ENCODE measurements around the gene RGS8.

Gene RGS8, protein sequence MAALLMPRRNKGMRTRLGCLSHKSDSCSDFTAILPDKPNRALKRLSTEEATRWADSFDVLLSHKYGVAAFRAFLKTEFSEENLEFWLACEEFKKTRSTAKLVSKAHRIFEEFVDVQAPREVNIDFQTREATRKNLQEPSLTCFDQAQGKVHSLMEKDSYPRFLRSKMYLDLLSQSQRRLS

DNA sequence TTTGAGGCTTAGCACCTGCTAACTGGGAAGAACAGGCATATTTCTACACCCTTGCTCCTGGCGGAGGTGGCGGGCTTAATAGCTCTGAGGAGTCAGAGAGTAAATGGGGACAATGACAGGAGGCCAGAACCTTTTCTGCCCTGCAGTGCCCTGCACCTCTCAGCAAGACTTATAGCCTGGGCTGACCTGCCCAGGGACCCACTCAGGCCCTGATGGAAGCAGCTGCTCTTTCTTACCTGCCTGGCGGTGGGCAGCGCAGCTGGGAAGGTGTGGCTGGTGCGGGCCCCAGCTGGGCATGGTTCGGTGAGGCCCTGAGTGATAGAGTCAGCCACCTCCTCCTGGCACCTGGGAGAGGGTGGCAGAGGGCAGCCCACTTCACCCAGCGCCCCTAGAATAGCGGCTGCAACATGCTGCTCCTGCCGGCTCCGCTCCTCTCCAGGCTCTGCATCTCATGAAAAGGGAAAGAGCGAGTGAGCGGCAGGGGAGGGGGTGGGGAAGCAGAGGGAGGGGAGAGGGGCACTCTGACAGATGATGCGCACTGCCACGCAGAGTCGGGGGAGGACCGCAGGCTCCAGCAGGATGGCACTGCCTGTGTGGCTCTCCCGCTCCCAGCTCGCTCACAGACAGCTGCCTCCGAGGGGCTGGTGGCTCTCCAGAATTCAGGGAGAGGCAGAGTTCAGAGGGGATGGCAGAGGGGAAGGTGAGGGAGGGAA, at the start of gene RGS8:
RGS8 (minus strand) TSS at position 472 of the 713 bp plus-strand sequence. CDS start 14,938 bp downstream, outside the sequence.
- Mint-ChIP-seq H3K4me3 (no peak within 1 kb of the TSS), H3K27ac (no peak within 1 kb of the TSS), H3K4me1 (peaks cover 1% of the 10 kb centered on the region), H3K27me3 (no peaks in the 10 kb centered on the region), H3K9me3 (no peaks in the 10 kb centered on the region), H3K36me3 (no peaks in the 10 kb centered on the region)
- no peak for ATAC-seq

DNA sequence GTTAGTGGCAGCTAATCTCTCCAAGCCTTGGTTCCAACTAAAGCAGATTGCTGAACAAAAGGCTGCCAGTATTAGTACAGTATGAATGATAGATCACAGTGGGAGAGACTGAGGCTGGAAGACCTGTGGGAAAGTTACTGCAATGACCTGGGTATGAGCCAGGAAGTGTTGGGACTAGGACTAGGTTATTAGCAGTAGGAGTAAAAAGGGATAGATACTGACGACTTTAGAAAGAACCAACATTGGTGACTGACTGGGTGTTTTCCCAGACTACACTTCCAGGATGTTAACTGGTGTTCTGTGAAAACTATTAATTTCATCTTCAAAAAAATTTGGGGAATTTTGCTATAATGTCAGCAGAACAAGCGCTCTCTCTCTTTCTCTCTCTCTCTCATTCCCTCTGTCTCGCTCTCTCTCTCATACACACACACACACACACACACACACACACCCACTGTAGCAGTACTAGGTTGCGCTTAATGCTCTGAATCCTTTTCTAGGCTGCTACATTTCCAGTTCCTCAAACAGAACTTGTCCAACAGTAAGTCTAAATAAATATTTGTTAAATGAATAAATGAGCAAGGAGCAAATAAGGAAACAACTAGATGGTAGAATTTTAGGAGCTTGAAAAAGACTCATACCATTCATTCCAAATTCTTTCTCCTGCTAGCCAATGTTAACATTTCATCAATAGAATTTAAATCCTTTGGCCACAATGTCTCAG, 47.6 kb upstream of the RGS8 start:
- Mint-ChIP-seq H3K36me3 (no peaks in the 10 kb centered on the region), H3K27me3 (no peaks in the 10 kb centered on the region), H3K9me3 (peaks cover 1% of the 10 kb centered on the region), H3K27ac (no peak overlapping the region), H3K4me1 (no peaks in the 10 kb centered on the region), H3K4me3 (no peak overlapping the region)
- ATAC-seq, result no peak

DNA sequence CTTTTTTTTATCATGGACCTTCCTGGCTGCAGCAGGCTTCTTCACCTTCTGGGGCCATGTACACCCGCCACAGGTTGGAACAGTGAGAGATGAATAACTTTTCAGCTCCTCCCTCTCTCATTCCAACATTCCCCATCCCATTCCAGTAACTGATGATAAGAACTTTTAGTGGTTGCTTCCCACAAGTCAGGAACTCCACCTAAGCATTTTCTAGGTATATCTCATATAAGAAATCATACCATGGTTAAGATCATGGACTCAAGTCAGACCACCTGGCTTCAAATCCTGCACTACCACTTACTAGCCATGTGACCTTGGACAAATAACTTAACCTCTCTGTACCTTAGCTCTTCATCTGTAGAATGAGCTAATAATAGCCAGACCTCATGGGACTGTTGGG, 42.5 kb upstream of the RGS8 start:
- no peak for ATAC-seq
- Mint-ChIP-seq H3K4me1 (no peaks in the 10 kb centered on the region), H3K36me3 (no peaks in the 10 kb centered on the region), H3K9me3 (no peaks in the 10 kb centered on the region), H3K4me3 (no peak overlapping the region), H3K27me3 (no peaks in the 10 kb centered on the region), H3K27ac (no peak overlapping the region)

DNA sequence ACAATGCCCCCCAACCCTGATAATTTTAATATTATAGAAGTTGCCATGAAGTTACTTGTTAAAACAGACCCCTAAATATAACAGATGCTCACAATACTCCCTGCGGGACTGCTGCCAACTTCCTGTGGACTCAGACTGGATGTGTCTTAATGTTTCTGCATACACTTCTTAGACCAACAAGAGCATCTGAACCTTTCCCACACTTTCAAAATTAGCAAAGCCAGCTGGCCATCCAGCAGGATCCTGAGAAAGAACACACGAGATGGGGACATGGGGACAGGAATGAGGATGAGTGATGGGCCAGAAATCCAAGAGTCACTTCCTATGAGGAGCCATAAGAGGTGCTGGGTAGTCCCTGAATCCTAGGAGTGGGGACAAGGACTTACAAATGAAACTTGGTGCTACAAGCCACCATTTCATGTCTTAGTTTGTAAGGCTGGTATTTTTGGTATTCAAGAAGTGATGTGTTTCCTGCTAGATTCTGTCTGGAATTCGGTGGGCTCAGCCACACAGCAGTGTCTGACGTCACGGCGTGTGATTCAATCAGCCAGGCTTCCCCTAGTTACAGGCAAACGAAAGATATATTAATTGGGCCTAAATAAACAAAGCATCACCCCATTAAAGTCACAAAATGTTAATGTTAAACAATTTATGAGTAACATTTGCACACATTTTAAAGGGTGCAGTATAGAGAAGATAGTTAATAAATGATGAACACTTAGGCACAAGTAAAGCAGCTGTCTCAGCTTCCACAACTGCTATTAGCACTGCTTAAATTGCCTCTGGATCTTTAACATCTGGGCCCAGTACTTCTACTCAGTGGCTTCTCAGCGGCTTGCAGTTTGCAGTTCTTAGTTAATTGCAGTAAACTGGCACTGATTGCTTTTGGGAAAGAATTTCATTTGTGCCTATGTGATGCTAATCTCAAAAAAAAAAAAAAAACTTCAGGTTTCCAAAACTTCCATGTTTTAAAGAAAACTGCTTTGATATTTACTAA, 41.2 kb upstream of the RGS8 start:
- no peaks in the 10 kb centered on the region for H3K27me3 Mint-ChIP-seq
- no peaks in the 10 kb centered on the region for H3K4me1 Mint-ChIP-seq
- no peak for ATAC-seq
- no peaks in the 10 kb centered on the region for H3K36me3 Mint-ChIP-seq
- no peaks in the 10 kb centered on the region for H3K9me3 Mint-ChIP-seq
- no peak overlapping the region for H3K27ac Mint-ChIP-seq
- H3K4me3 Mint-ChIP-seq, result no peak overlapping the region

DNA sequence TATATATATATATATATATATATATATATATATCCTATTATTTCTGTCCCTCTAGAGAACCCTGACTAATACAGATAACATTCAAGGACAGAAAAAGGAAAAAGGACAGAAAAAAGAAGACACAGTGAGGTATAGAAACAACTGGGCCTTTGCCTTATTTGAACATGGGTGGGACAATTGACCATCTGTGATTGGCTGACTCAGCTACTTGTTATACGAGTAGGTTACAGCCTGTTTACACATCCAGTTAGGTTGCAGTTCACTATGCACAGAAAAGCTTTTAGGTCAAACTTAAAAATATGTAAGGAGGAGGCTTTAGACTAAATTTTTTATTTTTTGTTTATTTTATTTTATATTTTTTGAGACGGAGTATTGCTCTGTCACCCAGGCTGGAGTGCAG, 39.8 kb upstream of the RGS8 start:
- Mint-ChIP-seq H3K27me3 (no peaks in the 10 kb centered on the region), H3K4me1 (no peaks in the 10 kb centered on the region), H3K9me3 (no peaks in the 10 kb centered on the region), H3K36me3 (no peaks in the 10 kb centered on the region), H3K4me3 (no peak overlapping the region), H3K27ac (no peak overlapping the region)
- no peak for ATAC-seq

DNA sequence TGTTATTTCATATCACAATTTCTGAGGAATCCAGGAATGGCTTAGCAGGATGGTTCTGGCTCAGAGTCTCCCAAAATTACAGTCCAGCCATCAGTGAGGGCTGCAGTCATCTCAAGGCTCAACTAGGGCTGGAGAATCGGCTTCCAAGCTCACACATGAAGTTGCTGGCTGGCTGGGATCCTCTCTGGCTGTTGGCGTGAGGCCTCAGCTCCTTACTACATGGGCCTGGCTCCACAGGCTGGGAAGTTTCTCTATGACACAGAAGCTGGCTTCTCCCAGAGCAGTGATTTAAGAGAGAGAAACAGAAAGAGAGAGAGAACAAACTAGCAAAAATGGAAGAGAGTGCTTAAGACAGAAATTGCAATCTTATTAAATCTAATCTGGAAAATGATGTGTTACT, 38.8 kb upstream of the RGS8 start:
- Mint-ChIP-seq H3K27ac (no peak overlapping the region), H3K9me3 (no peaks in the 10 kb centered on the region), H3K36me3 (no peaks in the 10 kb centered on the region), H3K4me3 (no peak overlapping the region), H3K4me1 (peaks cover 3% of the 10 kb centered on the region), H3K27me3 (no peaks in the 10 kb centered on the region)
- no peak for ATAC-seq

DNA sequence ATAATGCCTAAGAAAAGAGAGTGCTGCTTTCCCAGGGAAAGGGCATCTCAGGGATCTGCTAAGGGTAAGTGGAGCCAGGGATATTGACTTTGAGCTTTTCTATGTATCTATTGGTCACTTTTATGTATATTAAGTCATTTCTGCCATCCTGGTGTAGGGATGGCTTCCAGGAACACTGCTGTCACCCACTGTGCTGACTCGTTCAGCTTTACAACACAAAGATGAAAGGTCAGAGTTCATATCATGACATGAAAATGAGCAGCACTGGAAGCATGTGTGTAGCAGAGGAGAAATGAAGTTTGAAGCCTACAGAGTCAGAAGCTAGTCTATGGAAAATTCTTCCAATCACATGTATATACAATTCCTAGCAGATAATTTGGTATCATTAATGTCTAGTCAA, 37.1 kb upstream of the RGS8 start:
- H3K4me3 Mint-ChIP-seq, result no peak overlapping the region
- no peak overlapping the region for H3K27ac Mint-ChIP-seq
- H3K9me3 Mint-ChIP-seq, result no peaks in the 10 kb centered on the region
- H3K4me1 Mint-ChIP-seq, result peaks cover 18% of the 10 kb centered on the region
- no peak for ATAC-seq
- no peaks in the 10 kb centered on the region for H3K36me3 Mint-ChIP-seq
- no peaks in the 10 kb centered on the region for H3K27me3 Mint-ChIP-seq

DNA sequence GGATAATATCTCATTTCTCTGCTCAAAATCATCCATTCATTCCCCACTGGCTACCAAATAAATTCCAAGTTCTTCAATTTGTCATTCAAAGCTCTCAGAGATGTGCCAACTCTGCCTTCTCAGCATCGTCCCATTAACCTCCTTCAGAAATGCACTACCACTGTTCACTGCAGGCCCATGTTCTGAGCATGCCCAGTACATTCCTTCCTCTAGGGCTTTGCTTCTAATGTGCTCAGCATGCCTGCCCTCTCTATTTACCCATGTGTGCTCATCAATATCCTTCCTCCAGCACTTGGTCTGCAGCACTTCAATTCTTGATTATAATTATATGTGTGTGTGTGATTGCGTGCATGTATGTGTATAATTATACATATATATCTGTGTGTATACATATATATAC, 36.1 kb upstream of the RGS8 start:
- ATAC-seq, result no peak
- peaks cover 18% of the 10 kb centered on the region for H3K4me1 Mint-ChIP-seq
- H3K36me3 Mint-ChIP-seq, result no peaks in the 10 kb centered on the region
- no peak overlapping the region for H3K27ac Mint-ChIP-seq
- no peaks in the 10 kb centered on the region for H3K9me3 Mint-ChIP-seq
- H3K4me3 Mint-ChIP-seq, result no peak overlapping the region
- no peaks in the 10 kb centered on the region for H3K27me3 Mint-ChIP-seq

DNA sequence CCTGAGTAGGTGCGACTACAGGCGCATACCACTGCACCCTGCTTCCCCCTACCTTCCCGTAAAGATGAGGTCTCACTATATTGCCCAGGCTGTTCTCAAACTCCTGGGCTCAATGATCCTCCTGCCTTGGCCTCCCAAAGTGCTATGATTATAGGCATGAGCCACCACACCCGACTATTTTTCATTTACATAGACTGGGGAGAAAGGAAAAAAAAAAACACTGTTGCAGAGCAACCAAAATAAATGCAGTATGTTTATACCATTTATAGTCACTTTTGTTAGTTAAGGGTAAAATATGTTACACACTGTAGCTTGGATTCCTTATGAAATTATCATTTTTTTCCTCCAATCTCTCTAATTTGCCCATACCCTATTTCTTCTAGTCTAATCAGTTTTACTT, 35.2 kb upstream of the RGS8 start:
- no peaks in the 10 kb centered on the region for H3K36me3 Mint-ChIP-seq
- no peak overlapping the region for H3K4me3 Mint-ChIP-seq
- no peaks in the 10 kb centered on the region for H3K9me3 Mint-ChIP-seq
- H3K4me1 Mint-ChIP-seq, result peaks cover 18% of the 10 kb centered on the region
- no peak for ATAC-seq
- H3K27me3 Mint-ChIP-seq, result no peaks in the 10 kb centered on the region
- no peak overlapping the region for H3K27ac Mint-ChIP-seq

DNA sequence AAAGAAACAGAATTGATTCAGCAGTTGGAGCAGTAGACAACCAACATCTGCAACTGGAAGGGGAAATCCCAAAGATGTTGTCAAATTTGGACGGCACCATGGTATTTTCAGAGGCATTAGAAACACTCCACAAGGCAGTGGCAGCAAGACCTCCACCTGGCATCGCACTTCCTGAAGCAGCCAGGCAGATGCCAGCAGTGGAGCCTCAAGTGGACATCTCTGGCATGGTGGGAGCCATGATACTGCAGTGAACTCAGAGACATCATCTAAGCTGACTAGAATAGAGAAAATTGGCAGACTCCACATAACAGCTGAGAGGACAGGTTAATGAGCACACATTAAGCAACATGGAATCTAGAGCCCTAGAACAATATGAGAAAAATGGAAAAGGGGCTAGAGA, 33.9 kb upstream of the RGS8 start:
- Mint-ChIP-seq H3K27me3 (no peaks in the 10 kb centered on the region), H3K27ac (no peak overlapping the region), H3K9me3 (no peaks in the 10 kb centered on the region), H3K4me1 (peaks cover 28% of the 10 kb centered on the region), H3K36me3 (no peaks in the 10 kb centered on the region), H3K4me3 (no peak overlapping the region)
- peak; percentile 63 for ATAC-seq

DNA sequence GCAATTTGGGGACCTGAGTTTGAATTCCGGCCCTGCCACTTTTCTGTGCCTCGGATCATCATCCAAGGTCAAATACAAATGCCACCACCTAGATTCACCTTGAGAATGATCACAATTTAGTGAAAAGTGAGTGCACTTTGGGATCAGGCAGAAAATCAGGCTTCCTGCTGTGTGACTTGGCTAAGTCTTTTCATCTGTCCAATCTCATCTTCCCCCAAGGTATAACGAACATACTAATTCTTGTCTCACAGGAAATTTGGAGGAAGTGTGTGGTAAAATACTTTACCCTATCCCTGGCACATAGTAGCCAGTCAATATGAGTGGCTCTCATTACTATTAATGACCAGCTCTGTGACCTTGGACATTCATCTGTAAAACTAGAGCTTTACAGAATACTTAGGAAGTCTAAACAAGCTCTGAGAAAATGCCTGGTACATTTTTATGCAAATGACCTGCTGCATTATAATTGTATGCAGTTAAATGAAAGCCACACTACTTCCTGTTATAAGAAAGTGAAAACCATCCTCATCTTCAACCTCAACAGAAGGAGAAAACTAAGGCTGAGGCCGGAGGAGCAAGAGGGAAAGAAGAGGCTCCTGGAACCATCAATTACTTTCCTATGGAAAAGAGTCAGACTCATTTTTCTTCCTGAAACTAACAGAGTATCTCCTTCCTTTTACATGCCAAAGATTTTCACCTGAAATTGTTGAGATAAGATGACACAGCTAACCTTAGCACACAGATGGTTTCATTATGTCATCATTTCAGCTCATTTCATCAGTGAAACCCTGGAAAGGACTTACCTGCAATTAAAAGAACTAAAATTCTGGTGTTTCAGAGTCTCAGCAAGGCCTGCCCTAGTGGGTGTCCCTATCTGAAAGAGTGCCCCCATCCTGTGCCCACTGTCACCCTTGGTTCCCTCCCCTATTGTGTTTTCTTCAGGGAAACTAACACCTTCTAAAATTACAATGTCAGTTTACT, 32.6 kb upstream of the RGS8 start:
- no peaks in the 10 kb centered on the region for H3K36me3 Mint-ChIP-seq
- ATAC-seq, result no peak
- H3K9me3 Mint-ChIP-seq, result no peaks in the 10 kb centered on the region
- peak overlapping the region; percentile 34 for H3K27ac Mint-ChIP-seq
- no peak overlapping the region for H3K4me3 Mint-ChIP-seq
- no peaks in the 10 kb centered on the region for H3K27me3 Mint-ChIP-seq
- peaks cover 32% of the 10 kb centered on the region for H3K4me1 Mint-ChIP-seq

DNA sequence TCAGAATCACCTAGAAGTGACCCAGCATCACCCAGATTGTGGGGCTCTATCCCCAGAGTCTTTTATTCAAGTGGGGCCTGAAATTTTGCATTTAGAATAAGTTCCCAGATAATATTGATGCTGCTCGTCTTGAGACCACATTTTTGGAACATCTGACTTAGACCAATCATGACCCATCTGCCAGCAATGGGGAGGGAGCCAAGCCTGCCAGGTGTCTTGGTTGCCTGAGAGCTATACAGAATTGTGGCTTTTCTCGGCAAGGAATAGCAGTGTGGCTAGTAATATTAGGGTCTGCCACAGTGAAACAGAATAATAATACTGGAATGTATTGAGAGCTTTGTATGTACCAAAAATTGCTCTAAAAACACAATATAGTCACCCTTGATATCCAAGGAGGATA, 31.1 kb upstream of the RGS8 start:
- no peaks in the 10 kb centered on the region for H3K36me3 Mint-ChIP-seq
- no peaks in the 10 kb centered on the region for H3K9me3 Mint-ChIP-seq
- no peak overlapping the region for H3K27ac Mint-ChIP-seq
- H3K4me1 Mint-ChIP-seq, result peaks cover 32% of the 10 kb centered on the region
- no peak for ATAC-seq
- no peaks in the 10 kb centered on the region for H3K27me3 Mint-ChIP-seq
- no peak overlapping the region for H3K4me3 Mint-ChIP-seq

DNA sequence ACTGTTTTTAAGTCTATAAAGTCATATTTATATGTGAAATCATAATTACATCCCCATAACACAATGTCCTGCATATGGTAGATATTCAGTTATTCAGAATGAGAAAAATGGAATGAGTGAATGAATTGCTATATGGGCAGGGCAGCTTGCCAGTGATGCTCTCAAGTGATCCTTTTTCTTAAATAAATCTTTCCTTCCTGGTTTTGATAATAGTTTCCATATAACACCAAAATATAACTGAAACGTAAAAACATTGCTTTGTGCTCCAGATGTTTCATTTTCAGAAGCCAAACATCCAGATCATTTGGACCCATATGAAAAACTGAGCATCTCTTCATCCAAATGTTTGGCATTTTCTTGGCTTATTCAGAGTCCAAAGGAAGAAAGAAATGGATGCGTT, 30.2 kb upstream of the RGS8 start:
- H3K4me1 Mint-ChIP-seq, result peaks cover 32% of the 10 kb centered on the region
- no peak overlapping the region for H3K4me3 Mint-ChIP-seq
- no peak for ATAC-seq
- H3K9me3 Mint-ChIP-seq, result no peaks in the 10 kb centered on the region
- H3K36me3 Mint-ChIP-seq, result no peaks in the 10 kb centered on the region
- no peaks in the 10 kb centered on the region for H3K27me3 Mint-ChIP-seq
- no peak overlapping the region for H3K27ac Mint-ChIP-seq

DNA sequence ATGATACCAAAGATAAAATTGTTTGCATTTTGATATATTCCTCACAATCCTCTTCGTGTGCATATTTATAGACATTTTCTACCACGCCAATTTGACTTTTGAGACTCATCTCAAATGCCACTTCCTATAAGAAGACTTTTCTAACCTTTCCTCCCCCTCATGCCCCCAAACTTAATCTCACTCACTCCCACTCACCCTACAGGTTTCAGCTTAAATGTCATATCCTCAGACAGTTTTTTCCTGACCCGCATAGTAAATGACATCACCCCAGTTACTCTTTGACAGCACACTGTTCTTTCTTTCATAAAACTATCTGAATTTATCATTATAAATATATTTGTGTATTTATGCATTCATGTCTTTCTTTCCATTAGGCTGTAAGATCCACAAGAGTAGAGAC, 29.6 kb upstream of the RGS8 start:
- Mint-ChIP-seq H3K36me3 (no peaks in the 10 kb centered on the region), H3K27ac (peak overlapping the region; percentile 15), H3K27me3 (no peaks in the 10 kb centered on the region), H3K4me3 (no peak overlapping the region), H3K9me3 (no peaks in the 10 kb centered on the region), H3K4me1 (peaks cover 32% of the 10 kb centered on the region)
- peak; percentile 62 for ATAC-seq

All from stimulated activated memory B cell treated with anti-CD40 and anti-IgM and Interleukin-4, amounts not matched to agents 10 μg/mL and 1 μg/mL and 100 μg/mL, for 72 hours (primary cell).